GM23248 (cell line): ENCODE data around the gene ZC3H7A.

Source experiments
- EZH2 ChIP-seq: fragments of 200-600 bp; sonication (generic); IDR thresholded peaks from 2 replicates; pipeline ENCODE4 v1.6.1; 2018; ENCODE audit warnings: antibody characterized with exemption, mild to moderate bottlenecking; ENCODE audit not compliant: insufficient read depth, poor library complexity, severe bottlenecking
- EZH2phosphoT487 ChIP-seq: fragments of 200-600 bp; sonication (generic); IDR thresholded peaks from 2 replicates; pipeline ENCODE4 v1.6.1; 2018; ENCODE audit warnings: antibody characterized with exemption, moderate library complexity, mild to moderate bottlenecking, low read depth; ENCODE audit not compliant: insufficient read depth

DNA sequence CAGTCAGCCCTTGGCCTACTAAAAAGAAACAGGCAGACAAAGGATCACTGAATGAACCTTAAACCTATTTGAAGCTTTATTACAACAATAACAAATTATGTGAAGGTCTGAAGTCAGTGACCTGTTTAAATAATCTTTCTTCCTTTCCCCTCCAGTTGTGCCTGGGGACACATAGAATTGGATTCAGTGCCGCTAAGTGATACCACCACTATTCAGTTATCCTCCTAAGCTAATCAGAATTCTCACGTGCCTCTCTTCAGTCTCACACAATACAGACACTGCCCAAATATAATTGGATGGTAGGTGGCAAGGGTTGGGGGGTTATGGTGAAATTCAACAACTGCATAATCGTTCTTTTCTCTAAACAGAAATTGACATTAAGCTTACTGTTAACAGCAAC, 65.8 kb downstream of the ZC3H7A start:
- TF ChIP-seq EZH2 (no peak), EZH2phosphoT487 (no peak)
